Panc1 (cell line): ENCODE measurements around the gene PFN1. TPM values are rescaled to one million over a fixed set of nuclear protein-coding genes. Genes with fewer than 3 reads are reported as not detected.

Experiments
- ATAC-seq: fragments of 200-7000 bp; cut with Tn5 transposase; 2 replicates; pipeline ENCODE4 v1.9.1; 2020; ENCODE audit warnings: mild to moderate bottlenecking, moderate library complexity
- BruUV-seq: library from RNA; stranded (reverse); fragments of 400-500 nt; replicated peaks from 2 replicates; lab custom pipeline; 2021; lab: Mats Ljungman, UMichigan
- CTCF ChIA-PET: fragments of 300-600 bp; sonication (Branson Sonifier 250); formaldehyde crosslinking; loops from one replicate; lab custom pipeline; 2022; ENCODE audit warnings: antibody characterized with exemption; lab: Charles Lee
- POLR2A ChIA-PET: fragments of 300-600 bp; sonication (Branson Sonifier 250); formaldehyde crosslinking; loops from one replicate; lab custom pipeline; 2022; ENCODE audit warnings: antibody characterized with exemption; lab: Charles Lee
- DNase-seq: peaks from one replicate; pipeline ENCODE4 v3.0.0-alpha.2; 2010; ENCODE audit warnings: low read depth, low spot score
- H3K27ac ChIP-seq: 2 replicates; pipeline ENCODE4 v1.5.1; 2011; ENCODE audit warnings: mild to moderate bottlenecking, low read length, inconsistent platforms
- H3K27me3 ChIP-seq: fragments of 200-500 bp; sonication (Bioruptor generic); 2 replicates; pipeline ENCODE4 v1.6.0; 2014; ENCODE audit warnings: low read length, inconsistent platforms; ENCODE audit not compliant: control insufficient read depth, insufficient read depth
- H3K36me3 ChIP-seq: fragments of 200-500 bp; sonication (Bioruptor generic); 2 replicates; pipeline ENCODE4 v1.5.1; 2014; ENCODE audit warnings: inconsistent platforms, mild to moderate bottlenecking, low read length, moderate library complexity; ENCODE audit not compliant: control insufficient read depth, insufficient read depth
- H3K4me1 ChIP-seq: 2 replicates; pipeline ENCODE4 v1.5.1; 2011; ENCODE audit warnings: inconsistent platforms, mild to moderate bottlenecking, low read length, moderate library complexity; ENCODE audit not compliant: control insufficient read depth, insufficient read depth
- H3K4me3 ChIP-seq, 2 experiments: 2 replicates each; pipeline ENCODE4 v1.5.1; 2011 to 2012; ENCODE audit warnings: low read depth in 2 of 2, low read length in 2 of 2, mild to moderate bottlenecking in 2 of 2, inconsistent platforms in 1 of 2, moderate library complexity in 1 of 2
- H3K9me3 ChIP-seq: fragments of 200-500 bp; sonication (Bioruptor generic); 2 replicates; pipeline ENCODE4 v1.5.1; 2014; ENCODE audit warnings: low read depth, mild to moderate bottlenecking, inconsistent platforms, low read length, moderate library complexity; ENCODE audit not compliant: control insufficient read depth, insufficient read depth
- CTCF ChIP-seq: fragments of 450-650 bp; IDR thresholded peaks from 2 replicates; pipeline ENCODE4 v1.5.1; 2017; ENCODE audit warnings: mild to moderate bottlenecking
- POLR2AphosphoS5 ChIP-seq: IDR thresholded peaks from 2 replicates; pipeline ENCODE4 v1.6.1; 2012; ENCODE audit warnings: mild to moderate bottlenecking, low read depth, low read length, moderate library complexity
- SIN3A ChIP-seq: IDR thresholded peaks from 2 replicates; pipeline ENCODE4 v1.6.1; 2012; ENCODE audit warnings: low read depth, mild to moderate bottlenecking, low read length, moderate library complexity, borderline replicate concordance; ENCODE audit not compliant: insufficient read depth
- TCF7L2 ChIP-seq: IDR thresholded peaks from 2 replicates; pipeline ENCODE4 v1.6.1; 2011; ENCODE audit warnings: mild to moderate bottlenecking, low read depth, low read length, inconsistent platforms
- in situ Hi-C: cut with HindIII; loops from 2 replicates; pipeline ENCODE4 v1.10.0; 2016; ENCODE audit warnings: low sequenced_read_pairs, low pct_unique_long_range_greater_than_20kb
- intact Hi-C: fragments of 100-400 bp; cut with micrococcal nuclease; formaldehyde crosslinking; loops from one replicate; pipeline ENCODE4 v1.10.0; 2022; ENCODE audit not compliant: unreplicated experiment
- total RNA-seq: library from RNA; stranded (reverse); gene quantifications from one replicate; pipeline ENCODE4 v1.2.1, GENCODE V29; 2021; ENCODE audit not compliant: unreplicated experiment
- TF ChIP-seq, protein P1 (sequence below), 2 experiments: IDR thresholded peaks; 2 replicates each; pipeline ENCODE4 v1.6.1; 2011 to 2012; ENCODE audit warnings: low read depth in 2 of 2, control low read depth in 1 of 2, low read length in 1 of 2, mild to moderate bottlenecking in 1 of 2, moderate library complexity in 1 of 2; ENCODE audit not compliant: insufficient read depth in 1 of 2

Gene PFN1
- total RNA-seq, 1 experiment from 2014 or later, result 1,074 TPM

- intact Hi-C loops, result no loop called here
- no peak overlapping the region for H3K4me3 ChIP-seq
- no peaks in the 10 kb centered on the region for H3K9me3 ChIP-seq
- in situ Hi-C loops, result no loop called here
- H3K36me3 ChIP-seq, result no peaks in the 10 kb centered on the region
- TF ChIP-seq TCF7L2 (no peak), SIN3A (no peak), POLR2AphosphoS5 (no peak), CTCF (no peak)
- TF ChIP-seq, protein P1, sequence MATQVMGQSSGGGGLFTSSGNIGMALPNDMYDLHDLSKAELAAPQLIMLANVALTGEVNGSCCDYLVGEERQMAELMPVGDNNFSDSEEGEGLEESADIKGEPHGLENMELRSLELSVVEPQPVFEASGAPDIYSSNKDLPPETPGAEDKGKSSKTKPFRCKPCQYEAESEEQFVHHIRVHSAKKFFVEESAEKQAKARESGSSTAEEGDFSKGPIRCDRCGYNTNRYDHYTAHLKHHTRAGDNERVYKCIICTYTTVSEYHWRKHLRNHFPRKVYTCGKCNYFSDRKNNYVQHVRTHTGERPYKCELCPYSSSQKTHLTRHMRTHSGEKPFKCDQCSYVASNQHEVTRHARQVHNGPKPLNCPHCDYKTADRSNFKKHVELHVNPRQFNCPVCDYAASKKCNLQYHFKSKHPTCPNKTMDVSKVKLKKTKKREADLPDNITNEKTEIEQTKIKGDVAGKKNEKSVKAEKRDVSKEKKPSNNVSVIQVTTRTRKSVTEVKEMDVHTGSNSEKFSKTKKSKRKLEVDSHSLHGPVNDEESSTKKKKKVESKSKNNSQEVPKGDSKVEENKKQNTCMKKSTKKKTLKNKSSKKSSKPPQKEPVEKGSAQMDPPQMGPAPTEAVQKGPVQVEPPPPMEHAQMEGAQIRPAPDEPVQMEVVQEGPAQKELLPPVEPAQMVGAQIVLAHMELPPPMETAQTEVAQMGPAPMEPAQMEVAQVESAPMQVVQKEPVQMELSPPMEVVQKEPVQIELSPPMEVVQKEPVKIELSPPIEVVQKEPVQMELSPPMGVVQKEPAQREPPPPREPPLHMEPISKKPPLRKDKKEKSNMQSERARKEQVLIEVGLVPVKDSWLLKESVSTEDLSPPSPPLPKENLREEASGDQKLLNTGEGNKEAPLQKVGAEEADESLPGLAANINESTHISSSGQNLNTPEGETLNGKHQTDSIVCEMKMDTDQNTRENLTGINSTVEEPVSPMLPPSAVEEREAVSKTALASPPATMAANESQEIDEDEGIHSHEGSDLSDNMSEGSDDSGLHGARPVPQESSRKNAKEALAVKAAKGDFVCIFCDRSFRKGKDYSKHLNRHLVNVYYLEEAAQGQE (IDR thresholded peaks at IDR 0.05; ENCODE audit: insufficient read depth in 1 of 2, low read depth in 2 of 2, low read length in 1 of 2), result no peak
- BruUV-seq, result no TSS peak
- POLR2A ChIA-PET, result interaction anchor here (0.6 kb wide), 1 partner anchor 346 kb away, joined by 4 read pairs; no protein-coding TSS in a partner anchor
- no peak for ATAC-seq
- H3K27me3 ChIP-seq, result no peaks in the 10 kb centered on the region
- CTCF ChIA-PET, result no interaction called here
- H3K27ac ChIP-seq, result no peak overlapping the region
- no peak for DNase-seq
- H3K4me1 ChIP-seq, result peaks cover 4% of the 10 kb centered on the region
Measured at GRCh38 chr17:4933646-4934045, 14.7 kb downstream of the PFN1 start.

- intact Hi-C loops (no loop called here), in situ Hi-C loops (no loop called here)
- POLR2A ChIA-PET, result no interaction called here
- ATAC-seq (no peak), DNase-seq (no peak)
- Histone ChIP-seq H3K9me3 (no peaks in the 10 kb centered on the region), H3K27ac (no peak overlapping the region), H3K4me1 (no peaks in the 10 kb centered on the region), H3K27me3 (no peaks in the 10 kb centered on the region), H3K4me3 (no peak overlapping the region), H3K36me3 (no peaks in the 10 kb centered on the region)
- CTCF ChIA-PET, result no interaction called here
- TF ChIP-seq, protein P1 (IDR thresholded peaks at IDR 0.05; ENCODE audit: insufficient read depth in 1 of 2, low read depth in 2 of 2, low read length in 1 of 2), result no peak
- TF ChIP-seq TCF7L2, result no peak
- TF ChIP-seq POLR2AphosphoS5, result no peak
- TF ChIP-seq CTCF, result no peak
- no peak for TF ChIP-seq SIN3A
- no TSS peak for BruUV-seq
Measured at GRCh38 chr17:4932756-4933155, 15.6 kb downstream of the PFN1 start.
